Spleen (tissue), 11 donors: ENCODE data around the gene EMC8. TPM values are rescaled to one million over a fixed set of nuclear protein-coding genes. Genes with fewer than 3 reads are reported as not detected.

Experiments used
- DNase-seq: peaks from one replicate; pipeline ENCODE4 v3.0.0-alpha.2; 2020
- H3K27ac ChIP-seq, 8 donors: fragments of 200-600 bp; sonication (generic) in 7 of 8; 1 replicate in 4 of 8; 2 replicates in 4 of 8; pipeline versions ENCODE4 v1.5.0 to v1.8.0; 2016 to 2021; ENCODE audit warnings: inconsistent platforms in 4 of 8, mild to moderate bottlenecking in 4 of 8, moderate library complexity in 1 of 8
- H3K27me3 ChIP-seq, 7 donors: fragments of 200-600 bp; sonication (generic) in 6 of 7; replicated peaks in 1 of 7; 1 replicate in 4 of 7; 2 replicates in 3 of 7; pipeline versions ENCODE4 v1.5.0 to v1.8.0; 2016 to 2021; ENCODE audit warnings: inconsistent platforms in 3 of 7, mild to moderate bottlenecking in 1 of 7
- H3K36me3 ChIP-seq, 6 donors: fragments of 200-600 bp; sonication (generic) in 5 of 6; 1 replicate in 4 of 6; 2 replicates in 2 of 6; pipeline versions ENCODE4 v1.5.0 to v1.8.0; 2016 to 2021; ENCODE audit warnings: inconsistent platforms in 2 of 6
- H3K4me1 ChIP-seq, 6 donors: fragments of 200-600 bp; sonication (generic) in 5 of 6; 1 replicate in 3 of 6; 2 replicates in 3 of 6; pipeline versions ENCODE4 v1.5.0 to v1.8.0; 2016 to 2021; ENCODE audit warnings: inconsistent platforms in 3 of 6
- H3K4me3 ChIP-seq, 8 donors: fragments of 200-600 bp; sonication (generic) in 7 of 8; 1 replicate in 4 of 8; 2 replicates in 4 of 8; pipeline versions ENCODE4 v1.5.0 to v1.8.0; 2016 to 2021; ENCODE audit warnings: inconsistent platforms in 4 of 8, mild to moderate bottlenecking in 4 of 8, moderate library complexity in 2 of 8
- H3K9me3 ChIP-seq, 8 donors: fragments of 200-600 bp; sonication (generic) in 7 of 8; 1 replicate in 4 of 8; 2 replicates in 4 of 8; pipeline versions ENCODE4 v1.5.0 to v1.8.0; 2016 to 2021; ENCODE audit warnings: inconsistent platforms in 4 of 8
- CTCF ChIP-seq, 11 experiments: fragments of 200-600 bp in 7 of 11; fragments of 450-650 bp in 4 of 11; sonication (generic) in 4 of 11; IDR thresholded peaks in 8 of 11; conservative IDR thresholded peaks in 3 of 11; 1 replicate in 7 of 11; 2 replicates in 4 of 11; pipeline versions ENCODE4 v1.4.0 to v1.8.0; 2016 to 2021; ENCODE audit warnings: antibody characterized with exemption in 11 of 11, inconsistent platforms in 4 of 11, mild to moderate bottlenecking in 1 of 11
- POLR2A ChIP-seq, 3 donors: fragments of 450-650 bp; IDR thresholded peaks; one replicate each; pipeline ENCODE4 v1.5.1; 2017; ENCODE audit warnings: antibody characterized with exemption in 3 of 3, mild to moderate bottlenecking in 1 of 3
- POLR2AphosphoS5 ChIP-seq, 3 donors: sonication (generic); formaldehyde crosslinking; IDR thresholded peaks; one replicate each; pipeline ENCODE4 v1.5.1; 2017; ENCODE audit warnings: antibody characterized with exemption in 3 of 3
- WGBS, 5 donors: extraction: QIAGEN DNeasy Blood & Tissue Kit in 3 of 5; methylation state at CpG; one replicate each; pipeline versions ENCODE4 v1.1.5 to v1.1.7; 2013 to 2018; 5-methylcytosine and 5-hydroxymethylcytosine counted together
- intact Hi-C: fragments of 100-400 bp; cut with DNase I; formaldehyde crosslinking; loops from one replicate; pipeline ENCODE4 v1.15.0; 2023; ENCODE audit warnings: low total_unique reads
- polyA plus RNA-seq, 3 donors: library from polyadenylated mRNA; stranded (reverse); fragments of 200-250 nt; gene quantifications; one replicate each; pipeline ENCODE4 v1.2.1, GENCODE V29; 2013
- total RNA-seq, 7 donors: library from RNA; depleted of rRNA in 3 of 7; stranded (reverse); fragments of >200 nt in 3 of 7; fragmentation: NEBNext Ultra II Directional in 4 of 7; extraction: Animal tissue kit (Norgen Biotek cat#: 25700) in 4 of 7; gene quantifications; one replicate each; pipeline versions ENCODE4 v1.1.0 to v1.2.1, GENCODE V29; 2016 to 2021
- donor health status: healthy with polysubstance abuse.
- donor health status: DM: no; HTN: no; CAD: no; lungs with moderate emphysema.
- donor health status: DM: no; HTN: no; CAD: no.
- donor health status: Bipolar disorder and iron deficiency.
- donor health status: healthy.
- donor health status: DM: no; HTN: no; CAD: no.
- donor health status: DM: yes; HTN: yes; CAD: no.

The EMC8 gene
- total and polyA plus RNA-seq, 10 donors: 10.1 to 43.0 (median 23.8) TPM

GRCh38 chr16:85835227-85835751, 35.9 kb upstream of the EMC8 start:
- peak; percentile 71 for DNase-seq

GRCh38 chr16:85834741-85835140, 35.4 kb upstream of the EMC8 start:
- H3K36me3 ChIP-seq: no peaks in the 10 kb centered on the region
- no peak for TF ChIP-seq CTCF (IDR thresholded peaks at IDR 0.05 in 8 of 11, conservative IDR thresholded peaks at IDR 0.05 in 3 of 11)
- intact Hi-C loops: no loop called here
- H3K9me3 ChIP-seq: peaks cover 0 to 3% (median 0%) of the 10 kb centered on the region in 8 donors
- no peak overlapping the region for H3K27ac ChIP-seq
- H3K4me3 ChIP-seq: no peak overlapping the region
- peak; percentile 33 for DNase-seq
- H3K27me3 ChIP-seq: peaks cover 0 to 74% (median 0%) of the 10 kb centered on the region in 7 donors
- WGBS, 5 donors: 89 to 96% (median 92%) methylated on average over 5 of the region's 5 CpGs
- peaks cover under 1 to 43% (median 12%) of the 10 kb centered on the region in 6 donors for H3K4me1 ChIP-seq

More at GRCh38 chr16:85835227-85835751, 35.9 kb upstream of the EMC8 start:
- intact Hi-C loops: no loop called here
- no peak overlapping the region for H3K27ac ChIP-seq
- no peaks in the 10 kb centered on the region for H3K36me3 ChIP-seq
- H3K27me3 ChIP-seq: peaks cover 0 to 68% (median 0%) of the 10 kb centered on the region in 7 donors
- H3K9me3 ChIP-seq: peaks cover 0 to 3% (median 0%) of the 10 kb centered on the region in 8 donors
- no peak overlapping the region for H3K4me3 ChIP-seq
- 82 to 93% (median 86%) methylated on average over 19 to 21 of the region's 21 CpGs for WGBS, 5 donors
- H3K4me1 ChIP-seq: peaks cover 0 to 41% (median 7%) of the 10 kb centered on the region in 6 donors
- TF ChIP-seq CTCF (IDR thresholded peaks at IDR 0.05 in 8 of 11, conservative IDR thresholded peaks at IDR 0.05 in 3 of 11) (no peak), POLR2A (IDR thresholded peaks at IDR 0.05) (no peak), POLR2AphosphoS5 (IDR thresholded peaks at IDR 0.05) (no peak)

GRCh38 chr16:85833219-85833920, 34.0 kb upstream of the EMC8 start:
- Histone ChIP-seq H3K27me3 (peaks cover 0 to 73% (median 0%) of the 10 kb centered on the region in 7 donors), H3K4me3 (no peak overlapping the region), H3K27ac (peak overlapping the region in 2 of 8 donors; percentile 3 to 37), H3K9me3 (peaks cover 0 to 3% (median 0%) of the 10 kb centered on the region in 8 donors), H3K36me3 (no peaks in the 10 kb centered on the region), H3K4me1 (peaks cover 5 to 37% (median 19%) of the 10 kb centered on the region in 6 donors)
- intact Hi-C loops: no loop called here
- TF ChIP-seq POLR2AphosphoS5 (IDR thresholded peaks at IDR 0.05) (no peak), POLR2A (IDR thresholded peaks at IDR 0.05) (no peak), CTCF (IDR thresholded peaks at IDR 0.05 in 8 of 11, conservative IDR thresholded peaks at IDR 0.05 in 3 of 11) (no peak)
- DNase-seq: peak; percentile 73
- 55 to 59% (median 58%) methylated on average over 17 to 22 of the region's 22 CpGs for WGBS, 5 donors

GRCh38 chr16:85832570-85833218, 33.4 kb upstream of the EMC8 start:
- intact Hi-C loops: no loop called here
- peak; percentile 91 for DNase-seq
- WGBS, 5 donors: 60 to 75% (median 68%) methylated on average over 21 of the region's 21 CpGs
- Histone ChIP-seq H3K4me1 (peaks cover 5 to 37% (median 19%) of the 10 kb centered on the region in 6 donors), H3K27me3 (peaks cover 0 to 73% (median 0%) of the 10 kb centered on the region in 7 donors), H3K4me3 (no peak overlapping the region), H3K9me3 (peaks cover 0 to 3% (median 0%) of the 10 kb centered on the region in 8 donors), H3K36me3 (no peaks in the 10 kb centered on the region), H3K27ac (peak overlapping the region in 3 of 8 donors; percentile 18 to 37 (median 34))
- TF ChIP-seq POLR2AphosphoS5 (IDR thresholded peaks at IDR 0.05): peak; percentile 66 to 85 (median 81)
- TF ChIP-seq CTCF (IDR thresholded peaks at IDR 0.05 in 8 of 11, conservative IDR thresholded peaks at IDR 0.05 in 3 of 11): peak in 2 of 11 experiments; percentile 8 to 10
- TF ChIP-seq POLR2A (IDR thresholded peaks at IDR 0.05): no peak
